ENCODE data around the gene LAT.
"Not testable (repeated sequence)": the region's sequence is repeated elsewhere in the genome, so short reads cannot be mapped to it uniquely, and the experiment has no call there.

- not testable (repeated sequence) for TF ChIP-seq POLR2A, CTCF (IDR thresholded peaks at IDR 0.05)
Observed at GRCh38 chr16:28969696-28970095, 15.2 kb upstream of the LAT start.
